Suprapubic skin (tissue), 3 donors: ENCODE data around the gene CBR3.

Experiments
- CTCF ChIP-seq, 2 donors: fragments of 200-600 bp in 1 of 2; fragments of 450-650 bp in 1 of 2; sonication (generic) in 1 of 2; IDR thresholded peaks; one replicate each; pipeline ENCODE4 v1.5.1; 2016 to 2019; ENCODE audit warnings: antibody characterized with exemption in 2 of 2, mild to moderate bottlenecking in 1 of 2, moderate library complexity in 1 of 2
- EP300 ChIP-seq: sonication (generic); formaldehyde crosslinking; IDR thresholded peaks from one replicate; pipeline ENCODE4 v1.6.1; 2017; ENCODE audit warnings: antibody characterized with exemption

- TF ChIP-seq CTCF (IDR thresholded peaks at IDR 0.05): no peak
- no peak for TF ChIP-seq EP300
These were observed 10.4 kb downstream of the CBR3 start for GRCh38 chr21:36145259-36145658.
